CD14-positive monocyte (primary cell): Measurements from ENCODE around the gene PDE9A. TPM values are rescaled to one million over a fixed set of nuclear protein-coding genes. Genes with fewer than 3 reads are reported as not detected.

Experiments used
- DNase-seq, 3 donors: peaks; one replicate each; pipeline ENCODE4 v3.0.0-alpha.2; 2011 to 2022
- H2AFZ ChIP-seq: 2 replicates; pipeline ENCODE4 v1.6.0; 2012; ENCODE audit warnings: mild to moderate bottlenecking, low read depth, low read length, inconsistent platforms; ENCODE audit not compliant: insufficient read depth, poor library complexity, severe bottlenecking
- H3K27ac ChIP-seq, 2 donors: 1 replicate in 1 of 2; 2 replicates in 1 of 2; pipeline ENCODE4 v1.5.1; 2012 to 2013; ENCODE audit warnings: low read length in 2 of 2, control low read depth in 1 of 2, inconsistent platforms in 1 of 2, low read depth in 1 of 2, mild to moderate bottlenecking in 1 of 2
- H3K27me3 ChIP-seq, 2 donors: one replicate each; pipeline versions ENCODE4 v1.6.0 to v1.6.1; 2011 to 2013; ENCODE audit warnings: low read length in 2 of 2; ENCODE audit not compliant: control insufficient read depth in 2 of 2, insufficient read depth in 2 of 2
- H3K36me3 ChIP-seq, 2 donors: replicated peaks in 1 of 2; 1 replicate in 1 of 2; 2 replicates in 1 of 2; pipeline versions ENCODE4 v1.5.1 to v1.6.1; 2012 to 2013; ENCODE audit warnings: low read length in 2 of 2, control low read depth in 1 of 2, inconsistent platforms in 1 of 2, mild to moderate bottlenecking in 1 of 2; ENCODE audit not compliant: insufficient read depth in 2 of 2, control insufficient read depth in 1 of 2
- H3K4me1 ChIP-seq, 2 donors: 1 replicate in 1 of 2; 2 replicates in 1 of 2; pipeline versions ENCODE4 v1.5.1 to v1.6.1; 2012 to 2013; ENCODE audit warnings: low read length in 2 of 2, control low read depth in 1 of 2, inconsistent platforms in 1 of 2, mild to moderate bottlenecking in 1 of 2, moderate library complexity in 1 of 2; ENCODE audit not compliant: insufficient read depth in 2 of 2, control insufficient read depth in 1 of 2
- H3K4me2 ChIP-seq: replicated peaks from 2 replicates; pipeline ENCODE3; 2012; ENCODE audit warnings: low read length, moderate library complexity, mild to moderate bottlenecking; ENCODE audit not compliant: poor library complexity, severe bottlenecking; ENCODE audit errors: extremely low read depth
- H3K4me3 ChIP-seq, 3 experiments: fragments of 200-600 bp in 1 of 3; sonication (generic) in 1 of 3; replicated peaks in 1 of 3; 1 replicate in 2 of 3; 2 replicates in 1 of 3; pipeline ENCODE4 v1.5.1; 2011 to 2013; ENCODE audit warnings: low read length in 3 of 3, mild to moderate bottlenecking in 3 of 3, control low read depth in 2 of 3, low read depth in 2 of 3, inconsistent platforms in 1 of 3, moderate library complexity in 1 of 3
- H3K79me2 ChIP-seq: 2 replicates; pipeline ENCODE4 v1.6.0; 2012; ENCODE audit warnings: mild to moderate bottlenecking, control low read depth, inconsistent platforms, low read length, moderate library complexity; ENCODE audit not compliant: insufficient read depth
- H3K9ac ChIP-seq: 2 replicates; pipeline ENCODE4 v1.6.0; 2017; ENCODE audit warnings: low read length, mild to moderate bottlenecking; ENCODE audit not compliant: insufficient read depth, poor library complexity, severe bottlenecking
- H3K9me3 ChIP-seq, 2 donors: replicated peaks in 1 of 2; 1 replicate in 1 of 2; 2 replicates in 1 of 2; pipeline versions ENCODE4 v1.5.1 to v1.6.1; 2012 to 2013; ENCODE audit warnings: low read length in 2 of 2, control low read depth in 1 of 2; ENCODE audit not compliant: control insufficient read depth in 1 of 2, insufficient read depth in 1 of 2
- H4K20me1 ChIP-seq: 2 replicates; pipeline ENCODE4 v1.6.0; 2012; ENCODE audit warnings: mild to moderate bottlenecking, low read length, control low read depth, moderate library complexity; ENCODE audit not compliant: insufficient read depth
- H3K27ac Mint-ChIP-seq, 7 donors: one replicate each; pipeline ENCODE4 v1.8.0; 2020; ENCODE audit warnings: mild to moderate bottlenecking in 7 of 7, mixed read lengths in 7 of 7, moderate library complexity in 6 of 7, inconsistent platforms in 2 of 7
- H3K27me3 Mint-ChIP-seq, 3 donors: one replicate each; pipeline ENCODE4 v1.8.0; 2021 to 2022; ENCODE audit warnings: low read depth in 3 of 3, mild to moderate bottlenecking in 3 of 3, mixed read lengths in 3 of 3, moderate library complexity in 3 of 3, inconsistent platforms in 1 of 3
- H3K36me3 Mint-ChIP-seq, 2 donors: one replicate each; pipeline ENCODE4 v1.8.0; 2020; ENCODE audit warnings: mixed read lengths in 2 of 2, inconsistent platforms in 1 of 2, mild to moderate bottlenecking in 1 of 2
- H3K4me1 Mint-ChIP-seq: one replicate; pipeline ENCODE4 v1.8.0; 2020; ENCODE audit warnings: mild to moderate bottlenecking, mixed read lengths
- H3K4me3 Mint-ChIP-seq, 2 donors: one replicate each; pipeline ENCODE4 v1.8.0; 2020; ENCODE audit warnings: mild to moderate bottlenecking in 2 of 2, mixed read lengths in 2 of 2, moderate library complexity in 1 of 2
- H3K9me3 Mint-ChIP-seq, 7 donors: one replicate each; pipeline ENCODE4 v1.8.0; 2020 to 2022; ENCODE audit warnings: mixed read lengths in 7 of 7, mild to moderate bottlenecking in 6 of 7, moderate library complexity in 6 of 7, inconsistent platforms in 2 of 7
- WGBS: methylation state at CpG from one replicate; pipeline ENCODE4 v1.1.5; 2013; ENCODE audit warnings: missing lambda C conversion rate; ENCODE audit not compliant: insufficient coverage; 5-methylcytosine and 5-hydroxymethylcytosine counted together
- intact Hi-C, 2 donors: fragments of 100-400 bp; cut with micrococcal nuclease; formaldehyde crosslinking; loops; one replicate each; pipeline versions ENCODE4 v1.15.0 to v1.15.1; 2023
- polyA plus RNA-seq, 3 donors: library from polyadenylated mRNA; depleted of rRNA in 1 of 3; unstranded in 2 of 3; stranded (reverse) in 1 of 3; fragments of 300-500 nt in 2 of 3; fragments of >200 nt in 1 of 3; fragmentation: Illumina TruSeq in 2 of 3; gene quantifications; 1 replicate in 2 of 3; 2 replicates in 1 of 3; pipeline ENCODE4 v1.2.3, GENCODE V29; 2012 to 2021
- TF ChIP-seq, protein P1 (sequence below): fragments of 200-600 bp; IDR thresholded peaks from one replicate; pipeline ENCODE4 v1.8.0; 2022; ENCODE audit warnings: antibody characterized with exemption, mild to moderate bottlenecking

PDE9A gene
- polyA plus RNA-seq, 3 donors = 0.05 to 0.52 TPM; not detected in 1

- 100% methylated on average over 4 of the region's 6 CpGs for WGBS
- no peak overlapping the region for H3K27ac ChIP-seq
- Mint-ChIP-seq H3K4me3 (no peak overlapping the region), H3K36me3 (no peaks in the 10 kb centered on the region), H3K27me3 (peaks cover 0 to 6% (median 6%) of the 10 kb centered on the region in 3 donors), H3K9me3 (no peaks in the 10 kb centered on the region), H3K4me1 (no peaks in the 10 kb centered on the region), H3K27ac (no peak overlapping the region)
- intact Hi-C loops = no loop called here
- H3K79me2 ChIP-seq = no peaks in the 10 kb centered on the region
- TF ChIP-seq, protein P1, sequence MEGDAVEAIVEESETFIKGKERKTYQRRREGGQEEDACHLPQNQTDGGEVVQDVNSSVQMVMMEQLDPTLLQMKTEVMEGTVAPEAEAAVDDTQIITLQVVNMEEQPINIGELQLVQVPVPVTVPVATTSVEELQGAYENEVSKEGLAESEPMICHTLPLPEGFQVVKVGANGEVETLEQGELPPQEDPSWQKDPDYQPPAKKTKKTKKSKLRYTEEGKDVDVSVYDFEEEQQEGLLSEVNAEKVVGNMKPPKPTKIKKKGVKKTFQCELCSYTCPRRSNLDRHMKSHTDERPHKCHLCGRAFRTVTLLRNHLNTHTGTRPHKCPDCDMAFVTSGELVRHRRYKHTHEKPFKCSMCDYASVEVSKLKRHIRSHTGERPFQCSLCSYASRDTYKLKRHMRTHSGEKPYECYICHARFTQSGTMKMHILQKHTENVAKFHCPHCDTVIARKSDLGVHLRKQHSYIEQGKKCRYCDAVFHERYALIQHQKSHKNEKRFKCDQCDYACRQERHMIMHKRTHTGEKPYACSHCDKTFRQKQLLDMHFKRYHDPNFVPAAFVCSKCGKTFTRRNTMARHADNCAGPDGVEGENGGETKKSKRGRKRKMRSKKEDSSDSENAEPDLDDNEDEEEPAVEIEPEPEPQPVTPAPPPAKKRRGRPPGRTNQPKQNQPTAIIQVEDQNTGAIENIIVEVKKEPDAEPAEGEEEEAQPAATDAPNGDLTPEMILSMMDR = no peak
- no peak overlapping the region for H2AFZ ChIP-seq
- H3K27me3 ChIP-seq = peaks cover 0 to 6% of the 10 kb centered on the region in 2 donors
- peaks cover 5 to 6% of the 10 kb centered on the region in 2 donors for H3K4me1 ChIP-seq
- H3K9me3 ChIP-seq = no peaks in the 10 kb centered on the region
- H3K4me2 ChIP-seq = no peak overlapping the region
- H4K20me1 ChIP-seq = no peaks in the 10 kb centered on the region
- H3K4me3 ChIP-seq = no peak overlapping the region
- no peaks in the 10 kb centered on the region for H3K36me3 ChIP-seq
- DNase-seq = no peak
- H3K9ac ChIP-seq = no peak overlapping the region
These were observed 33.6 kb upstream of the PDE9A start for GRCh38 chr21:42619841-42620240.

DNA sequence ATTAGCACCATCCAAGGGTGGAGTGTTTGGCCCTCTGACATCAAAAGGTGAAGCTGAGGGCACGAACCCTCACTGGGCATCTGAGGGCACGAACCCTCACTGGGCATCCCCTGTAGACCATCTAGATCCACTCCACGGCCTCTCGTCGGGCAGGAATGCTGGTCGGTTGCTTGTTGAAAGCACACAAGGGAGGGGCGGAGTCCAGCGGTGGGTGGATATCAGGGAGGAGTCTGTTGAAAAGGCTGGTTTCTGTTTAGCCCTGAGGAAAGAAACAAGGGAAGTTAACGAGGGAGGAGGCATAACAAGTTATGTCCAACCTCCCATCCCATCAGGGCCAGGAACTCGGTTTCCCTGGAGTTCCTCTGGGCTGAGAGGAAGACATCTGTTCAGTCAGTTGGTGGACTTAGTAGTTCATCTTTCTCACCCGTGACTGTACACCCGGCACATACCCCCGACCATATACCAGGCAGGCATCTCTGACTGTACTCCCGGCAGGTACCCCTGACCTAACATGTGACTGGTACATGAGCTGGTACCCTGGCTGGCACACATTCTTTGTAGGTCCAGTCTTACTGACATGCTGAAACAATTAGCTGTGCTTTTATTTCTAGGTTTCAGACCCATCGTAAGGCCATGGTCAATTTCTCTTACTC lies 32.1 kb upstream of the PDE9A start:
- no peaks in the 10 kb centered on the region for H4K20me1 ChIP-seq
- no peak overlapping the region for H3K27ac ChIP-seq
- WGBS = 90% methylated on average over 12 of the region's 15 CpGs
- H3K27me3 ChIP-seq = peaks cover 0 to 5% of the 10 kb centered on the region in 2 donors
- H3K9me3 Mint-ChIP-seq = no peaks in the 10 kb centered on the region
- intact Hi-C loops = no loop called here
- TF ChIP-seq, protein P1 = no peak
- H2AFZ ChIP-seq = no peak overlapping the region
- no peak overlapping the region for H3K27ac Mint-ChIP-seq
- no peak overlapping the region for H3K4me2 ChIP-seq
- no peak for DNase-seq
- no peaks in the 10 kb centered on the region for H3K36me3 Mint-ChIP-seq
- no peak overlapping the region for H3K4me3 Mint-ChIP-seq
- H3K4me3 ChIP-seq = no peak overlapping the region
- H3K4me1 ChIP-seq = peaks cover 3 to 4% of the 10 kb centered on the region in 2 donors
- H3K79me2 ChIP-seq = no peaks in the 10 kb centered on the region
- peaks cover 2 to 13% (median 9%) of the 10 kb centered on the region in 3 donors for H3K27me3 Mint-ChIP-seq
- H3K9me3 ChIP-seq = no peaks in the 10 kb centered on the region
- H3K9ac ChIP-seq = no peak overlapping the region
- no peaks in the 10 kb centered on the region for H3K4me1 Mint-ChIP-seq
- H3K36me3 ChIP-seq = no peaks in the 10 kb centered on the region
